WTC11 (cell line): ENCODE data around the gene OTOG. TPM values are rescaled to one million over a fixed set of nuclear protein-coding genes. Genes with fewer than 3 reads are reported as not detected.

Experiments
- ATAC-seq: fragments of 200-7000 bp; cut with Tn5 transposase; 2 replicates; pipeline ENCODE4 v1.10.0; 2021; ENCODE audit warnings: mild to moderate bottlenecking, moderate library complexity
- CTCF ChIA-PET: fragments of 300-600 bp; sonication (Branson Sonifier 250); formaldehyde crosslinking; loops from one replicate; lab custom pipeline; 2021; ENCODE audit warnings: antibody characterized with exemption; lab: Charles Lee
- POLR2A ChIA-PET: fragments of 350-600 bp; sonication (Branson Sonifier 250); formaldehyde crosslinking; loops from one replicate; lab custom pipeline; 2021; ENCODE audit warnings: antibody characterized with exemption; lab: Charles Lee
- DNase-seq: peaks from one replicate; pipeline ENCODE4 v3.0.0; 2021; ENCODE audit warnings: low spot score
- H3K27ac Mint-ChIP-seq: 2 replicates; pipeline ENCODE4 v1.8.0; 2021; ENCODE audit warnings: mixed read lengths
- H3K27me3 Mint-ChIP-seq: 2 replicates; pipeline ENCODE4 v1.8.0; 2021; ENCODE audit warnings: low read depth, mild to moderate bottlenecking, moderate library complexity, mixed read lengths
- H3K36me3 Mint-ChIP-seq: 2 replicates; pipeline ENCODE4 v1.8.0; 2021; ENCODE audit warnings: mixed read lengths
- H3K4me1 Mint-ChIP-seq: 2 replicates; pipeline ENCODE4 v1.8.0; 2022; ENCODE audit warnings: mixed read lengths
- H3K4me3 Mint-ChIP-seq: 2 replicates; pipeline ENCODE4 v1.8.0; 2021; ENCODE audit warnings: mild to moderate bottlenecking, moderate library complexity, mixed read lengths
- H3K9me3 Mint-ChIP-seq: 2 replicates; pipeline ENCODE4 v1.8.0; 2021; ENCODE audit warnings: mixed read lengths
- FOXJ3 ChIP-seq: sonication (generic); formaldehyde crosslinking; IDR thresholded peaks from 2 replicates; pipeline ENCODE4 v1.9.0; 2021; ENCODE audit warnings: missing genetic modification reagents, mild to moderate bottlenecking, borderline replicate concordance
- GABPB1 ChIP-seq: sonication (generic); formaldehyde crosslinking; IDR thresholded peaks from 2 replicates; pipeline ENCODE4 v1.8.1; 2023; ENCODE audit warnings: mild to moderate bottlenecking, missing genetic modification reagents
- HMGA2 ChIP-seq: fragments of 250-450 bp; sonication (Bioruptor Pico); IDR thresholded peaks from 2 replicates; pipeline ENCODE4 v1.4.0; 2021; ENCODE audit warnings: mild to moderate bottlenecking, moderate library complexity
- NFE2L1 ChIP-seq: sonication (generic); formaldehyde crosslinking; IDR thresholded peaks from 2 replicates; pipeline ENCODE4 v1.8.1; 2023; ENCODE audit warnings: missing genetic modification reagents
- SMAD4 ChIP-seq: sonication (generic); formaldehyde crosslinking; IDR thresholded peaks from 2 replicates; pipeline ENCODE4 v1.8.0; 2022; ENCODE audit warnings: mild to moderate bottlenecking, missing genetic modification reagents
- ZNF138 ChIP-seq: sonication (generic); formaldehyde crosslinking; conservative IDR thresholded peaks from 2 replicates; pipeline ENCODE4 v1.8.1; 2022; ENCODE audit warnings: mild to moderate bottlenecking, moderate library complexity, missing genetic modification reagents
- ZNF416 ChIP-seq: fragments of 250-450 bp; sonication (Bioruptor Pico); IDR thresholded peaks from 2 replicates; pipeline ENCODE4 v1.9.0; 2021; ENCODE audit warnings: mild to moderate bottlenecking, inconsistent platforms
- ZNF423 ChIP-seq: fragments of 250-450 bp; sonication (Bioruptor Pico); IDR thresholded peaks from 2 replicates; pipeline ENCODE4 v2.1.2; 2022; ENCODE audit warnings: mild to moderate bottlenecking, moderate library complexity
- total RNA-seq: library from RNA; stranded (reverse); gene quantifications from 3 replicates; pipeline ENCODE4 v1.2.3, GENCODE V29; 2021
- TF ChIP-seq, protein P1 (sequence below): sonication (generic); formaldehyde crosslinking; IDR thresholded peaks from 2 replicates; pipeline ENCODE4 v1.8.0; 2023; ENCODE audit warnings: missing genetic modification reagents
- TF ChIP-seq, protein P2 (sequence below): fragments of 250-450 bp; sonication (Bioruptor Pico); IDR thresholded peaks from 2 replicates; pipeline ENCODE4 v1.9.0; 2021; ENCODE audit warnings: mild to moderate bottlenecking
- TF ChIP-seq, protein P3 (sequence below): sonication (generic); formaldehyde crosslinking; IDR thresholded peaks from 2 replicates; pipeline ENCODE4 v1.8.1; 2023; ENCODE audit warnings: mild to moderate bottlenecking, missing genetic modification reagents
- TF ChIP-seq, protein P4 (sequence below): sonication (generic); formaldehyde crosslinking; conservative IDR thresholded peaks from 2 replicates; pipeline ENCODE4 v1.8.1; 2022; ENCODE audit warnings: mild to moderate bottlenecking, missing genetic modification reagents
- TF ChIP-seq, protein P5 (sequence below): fragments of 200-600 bp; IDR thresholded peaks from 2 replicates; pipeline ENCODE4 v1.8.0; 2022; ENCODE audit warnings: antibody characterized with exemption
- TF ChIP-seq, protein P6 (sequence below): fragments of 250-450 bp; sonication (Bioruptor Pico); IDR thresholded peaks from 2 replicates; pipeline ENCODE4 v1.8.0; 2021; ENCODE audit warnings: mild to moderate bottlenecking
- TF ChIP-seq, protein P7 (sequence below): sonication (generic); formaldehyde crosslinking; IDR thresholded peaks from 2 replicates; pipeline ENCODE4 v1.8.0; 2022; ENCODE audit warnings: mild to moderate bottlenecking, missing genetic modification reagents
- TF ChIP-seq, protein P8 (sequence below): sonication (generic); formaldehyde crosslinking; IDR thresholded peaks from 2 replicates; pipeline ENCODE4 v1.8.1; 2022; ENCODE audit warnings: low read depth, mild to moderate bottlenecking, moderate library complexity, missing genetic modification reagents, borderline replicate concordance

OTOG gene
- total RNA-seq, 1 experiment from 2014 or later: 1.4 TPM

DNA sequence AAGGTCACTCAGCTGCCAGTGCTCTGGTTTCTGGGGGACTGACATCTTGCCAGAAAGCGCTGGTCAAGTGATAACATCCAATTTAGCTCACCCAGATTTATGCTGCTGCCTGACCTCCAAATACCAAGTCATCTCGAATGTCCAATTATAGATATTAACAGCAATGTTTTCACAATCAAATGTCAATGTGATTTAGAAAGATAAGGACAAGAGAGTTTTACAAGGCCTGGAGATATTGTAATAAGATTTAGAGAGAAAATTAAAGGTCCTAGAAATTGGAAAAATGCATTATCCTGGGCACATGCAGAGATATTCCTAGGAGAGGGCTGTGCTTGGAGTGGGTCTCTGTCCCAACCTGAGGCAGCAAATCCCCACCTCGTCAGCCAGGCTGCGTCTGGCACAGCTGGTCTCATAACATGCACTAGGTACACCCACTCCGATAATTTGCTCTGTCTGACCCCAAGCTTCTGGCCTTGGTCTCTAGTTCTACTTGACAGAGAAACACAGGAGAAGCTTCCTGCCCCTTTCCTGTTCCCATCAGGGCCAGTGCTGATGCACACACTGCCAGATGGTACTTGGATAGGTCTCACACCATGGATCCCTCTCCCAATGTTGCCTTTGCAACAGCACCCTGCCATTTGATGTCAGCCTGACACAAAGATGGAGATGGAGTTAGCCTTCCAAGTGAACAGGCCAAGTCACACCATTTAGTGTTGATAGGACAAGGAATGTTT lies 31.4 kb upstream of the OTOG start (continued):
- TF ChIP-seq, protein P1, sequence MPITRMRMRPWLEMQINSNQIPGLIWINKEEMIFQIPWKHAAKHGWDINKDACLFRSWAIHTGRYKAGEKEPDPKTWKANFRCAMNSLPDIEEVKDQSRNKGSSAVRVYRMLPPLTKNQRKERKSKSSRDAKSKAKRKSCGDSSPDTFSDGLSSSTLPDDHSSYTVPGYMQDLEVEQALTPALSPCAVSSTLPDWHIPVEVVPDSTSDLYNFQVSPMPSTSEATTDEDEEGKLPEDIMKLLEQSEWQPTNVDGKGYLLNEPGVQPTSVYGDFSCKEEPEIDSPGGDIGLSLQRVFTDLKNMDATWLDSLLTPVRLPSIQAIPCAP (CRISPR knock-in tag): no peak

DNA sequence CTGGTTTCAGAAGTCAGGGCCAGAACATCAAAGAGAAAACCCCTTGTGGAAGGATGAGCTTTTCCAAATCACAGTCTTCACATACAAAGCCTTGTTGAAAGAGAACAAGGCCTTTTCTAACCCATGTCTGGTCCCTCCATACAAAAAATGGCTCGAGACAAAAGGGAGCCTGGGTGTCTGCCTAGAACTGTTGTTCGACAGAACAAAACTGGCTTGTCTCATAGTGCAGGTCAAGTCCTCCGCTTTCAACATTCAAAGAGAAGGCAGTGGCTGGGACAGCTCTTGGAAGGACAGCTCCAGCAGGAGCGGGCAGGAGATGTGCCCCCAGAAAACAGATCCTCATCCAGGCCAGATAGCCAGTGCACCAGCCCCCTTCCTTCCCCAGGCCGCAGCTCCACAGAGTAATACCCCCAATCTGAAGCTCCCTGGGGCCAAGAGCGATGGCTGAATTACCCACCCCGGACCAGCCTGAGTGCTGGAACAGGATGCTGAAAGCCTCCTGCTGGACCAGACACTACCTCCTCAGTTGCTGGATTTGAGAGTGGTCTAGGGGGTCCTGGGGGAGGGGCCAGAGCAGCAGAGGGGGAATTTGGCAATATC lies 30.4 kb upstream of the OTOG start:
- POLR2A ChIA-PET: no interaction called here
- Mint-ChIP-seq H3K27me3 (no peaks in the 10 kb centered on the region; the same call in 1 of the 2 replicates), H3K36me3 (peaks cover 3% of the 10 kb centered on the region)

DNA sequence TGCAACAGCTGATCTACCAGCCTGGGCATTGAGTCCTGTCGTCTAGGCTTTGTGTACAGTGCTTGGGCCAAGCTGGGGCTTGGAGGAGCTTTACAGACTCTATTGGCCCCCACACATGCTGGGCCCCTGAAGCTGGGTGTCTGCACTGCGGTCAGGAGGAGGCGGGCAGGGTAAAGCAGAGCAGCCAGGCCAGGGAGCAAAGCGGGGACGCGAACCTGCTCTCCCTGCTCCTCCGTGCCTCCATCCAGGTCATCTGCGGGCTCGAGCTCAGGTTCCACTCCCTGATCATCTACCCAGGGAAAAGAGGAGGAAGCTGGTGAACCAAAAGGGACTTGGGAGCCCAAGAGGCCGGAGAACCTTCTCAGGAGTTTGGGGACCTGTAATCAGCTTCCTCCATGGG lies 29.9 kb upstream of the OTOG start:
- Mint-ChIP-seq H3K36me3 (peaks cover 3% of the 10 kb centered on the region), H3K27ac (no peak overlapping the region), H3K27me3 (no peaks in the 10 kb centered on the region; the same call in 1 of the 2 replicates), H3K4me1 (peaks cover 30% of the 10 kb centered on the region), H3K9me3 (no peaks in the 10 kb centered on the region), H3K4me3 (no peak overlapping the region)
- no peak for TF ChIP-seq HMGA2 (CRISPR knock-in tag)
- TF ChIP-seq SMAD4: no peak
- TF ChIP-seq, protein P1 (CRISPR knock-in tag): no peak
- TF ChIP-seq, protein P2, sequence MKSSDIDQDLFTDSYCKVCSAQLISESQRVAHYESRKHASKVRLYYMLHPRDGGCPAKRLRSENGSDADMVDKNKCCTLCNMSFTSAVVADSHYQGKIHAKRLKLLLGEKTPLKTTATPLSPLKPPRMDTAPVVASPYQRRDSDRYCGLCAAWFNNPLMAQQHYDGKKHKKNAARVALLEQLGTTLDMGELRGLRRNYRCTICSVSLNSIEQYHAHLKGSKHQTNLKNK (CRISPR knock-in tag): no peak
- CTCF ChIA-PET: interaction anchor here (1.1 to 4.7 kb wide), 6 partner anchors 11 to 134 kb away, joined by 4 to 127 read pairs (median 12); partner anchors contain the start of gene KCNJ11
- POLR2A ChIA-PET: no interaction called here
- ATAC-seq (no peak), DNase-seq (no peak)

More for the DNA sequence above, 30.4 kb upstream of the OTOG start:
- DNase-seq: no peak
- TF ChIP-seq ZNF423: no peak
- TF ChIP-seq FOXJ3 (CRISPR knock-in tag): no peak
- TF ChIP-seq, protein P3, sequence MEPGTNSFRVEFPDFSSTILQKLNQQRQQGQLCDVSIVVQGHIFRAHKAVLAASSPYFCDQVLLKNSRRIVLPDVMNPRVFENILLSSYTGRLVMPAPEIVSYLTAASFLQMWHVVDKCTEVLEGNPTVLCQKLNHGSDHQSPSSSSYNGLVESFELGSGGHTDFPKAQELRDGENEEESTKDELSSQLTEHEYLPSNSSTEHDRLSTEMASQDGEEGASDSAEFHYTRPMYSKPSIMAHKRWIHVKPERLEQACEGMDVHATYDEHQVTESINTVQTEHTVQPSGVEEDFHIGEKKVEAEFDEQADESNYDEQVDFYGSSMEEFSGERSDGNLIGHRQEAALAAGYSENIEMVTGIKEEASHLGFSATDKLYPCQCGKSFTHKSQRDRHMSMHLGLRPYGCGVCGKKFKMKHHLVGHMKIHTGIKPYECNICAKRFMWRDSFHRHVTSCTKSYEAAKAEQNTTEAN (CRISPR knock-in tag): no peak
- TF ChIP-seq, protein P4, sequence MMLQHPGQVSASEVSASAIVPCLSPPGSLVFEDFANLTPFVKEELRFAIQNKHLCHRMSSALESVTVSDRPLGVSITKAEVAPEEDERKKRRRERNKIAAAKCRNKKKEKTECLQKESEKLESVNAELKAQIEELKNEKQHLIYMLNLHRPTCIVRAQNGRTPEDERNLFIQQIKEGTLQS (CRISPR knock-in tag): no peak
- TF ChIP-seq GABPB1: no peak
- TF ChIP-seq, protein P5, sequence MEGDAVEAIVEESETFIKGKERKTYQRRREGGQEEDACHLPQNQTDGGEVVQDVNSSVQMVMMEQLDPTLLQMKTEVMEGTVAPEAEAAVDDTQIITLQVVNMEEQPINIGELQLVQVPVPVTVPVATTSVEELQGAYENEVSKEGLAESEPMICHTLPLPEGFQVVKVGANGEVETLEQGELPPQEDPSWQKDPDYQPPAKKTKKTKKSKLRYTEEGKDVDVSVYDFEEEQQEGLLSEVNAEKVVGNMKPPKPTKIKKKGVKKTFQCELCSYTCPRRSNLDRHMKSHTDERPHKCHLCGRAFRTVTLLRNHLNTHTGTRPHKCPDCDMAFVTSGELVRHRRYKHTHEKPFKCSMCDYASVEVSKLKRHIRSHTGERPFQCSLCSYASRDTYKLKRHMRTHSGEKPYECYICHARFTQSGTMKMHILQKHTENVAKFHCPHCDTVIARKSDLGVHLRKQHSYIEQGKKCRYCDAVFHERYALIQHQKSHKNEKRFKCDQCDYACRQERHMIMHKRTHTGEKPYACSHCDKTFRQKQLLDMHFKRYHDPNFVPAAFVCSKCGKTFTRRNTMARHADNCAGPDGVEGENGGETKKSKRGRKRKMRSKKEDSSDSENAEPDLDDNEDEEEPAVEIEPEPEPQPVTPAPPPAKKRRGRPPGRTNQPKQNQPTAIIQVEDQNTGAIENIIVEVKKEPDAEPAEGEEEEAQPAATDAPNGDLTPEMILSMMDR: no peak
- TF ChIP-seq, protein P6, sequence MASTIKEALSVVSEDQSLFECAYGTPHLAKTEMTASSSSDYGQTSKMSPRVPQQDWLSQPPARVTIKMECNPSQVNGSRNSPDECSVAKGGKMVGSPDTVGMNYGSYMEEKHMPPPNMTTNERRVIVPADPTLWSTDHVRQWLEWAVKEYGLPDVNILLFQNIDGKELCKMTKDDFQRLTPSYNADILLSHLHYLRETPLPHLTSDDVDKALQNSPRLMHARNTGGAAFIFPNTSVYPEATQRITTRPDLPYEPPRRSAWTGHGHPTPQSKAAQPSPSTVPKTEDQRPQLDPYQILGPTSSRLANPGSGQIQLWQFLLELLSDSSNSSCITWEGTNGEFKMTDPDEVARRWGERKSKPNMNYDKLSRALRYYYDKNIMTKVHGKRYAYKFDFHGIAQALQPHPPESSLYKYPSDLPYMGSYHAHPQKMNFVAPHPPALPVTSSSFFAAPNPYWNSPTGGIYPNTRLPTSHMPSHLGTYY (CRISPR knock-in tag): no peak
- TF ChIP-seq, protein P7, sequence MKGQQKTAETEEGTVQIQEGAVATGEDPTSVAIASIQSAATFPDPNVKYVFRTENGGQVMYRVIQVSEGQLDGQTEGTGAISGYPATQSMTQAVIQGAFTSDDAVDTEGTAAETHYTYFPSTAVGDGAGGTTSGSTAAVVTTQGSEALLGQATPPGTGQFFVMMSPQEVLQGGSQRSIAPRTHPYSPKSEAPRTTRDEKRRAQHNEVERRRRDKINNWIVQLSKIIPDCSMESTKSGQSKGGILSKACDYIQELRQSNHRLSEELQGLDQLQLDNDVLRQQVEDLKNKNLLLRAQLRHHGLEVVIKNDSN: no peak
- TF ChIP-seq NFE2L1: no peak
- no peak for TF ChIP-seq ZNF138 (CRISPR knock-in tag)
- TF ChIP-seq ZNF416 (CRISPR knock-in tag): no peak
- TF ChIP-seq, protein P8, sequence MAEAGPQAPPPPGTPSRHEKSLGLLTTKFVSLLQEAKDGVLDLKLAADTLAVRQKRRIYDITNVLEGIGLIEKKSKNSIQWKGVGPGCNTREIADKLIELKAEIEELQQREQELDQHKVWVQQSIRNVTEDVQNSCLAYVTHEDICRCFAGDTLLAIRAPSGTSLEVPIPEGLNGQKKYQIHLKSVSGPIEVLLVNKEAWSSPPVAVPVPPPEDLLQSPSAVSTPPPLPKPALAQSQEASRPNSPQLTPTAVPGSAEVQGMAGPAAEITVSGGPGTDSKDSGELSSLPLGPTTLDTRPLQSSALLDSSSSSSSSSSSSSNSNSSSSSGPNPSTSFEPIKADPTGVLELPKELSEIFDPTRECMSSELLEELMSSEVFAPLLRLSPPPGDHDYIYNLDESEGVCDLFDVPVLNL (CRISPR knock-in tag): no peak
- TF ChIP-seq, all 79 proteins: peak for 0
- H3K9me3 Mint-ChIP-seq: no peaks in the 10 kb centered on the region
- no peak overlapping the region for H3K27ac Mint-ChIP-seq
- H3K4me1 Mint-ChIP-seq: peaks cover 33% of the 10 kb centered on the region
- no peak for ATAC-seq
- H3K4me3 Mint-ChIP-seq: no peak overlapping the region
- CTCF ChIA-PET: interaction anchor here (1.1 to 4.7 kb wide), 5 partner anchors 11 to 130 kb away, joined by 4 to 127 read pairs (median 11); partner anchors contain the start of gene KCNJ11
